H1 (cell line): Measurements from ENCODE around the gene DEDD. TPM values are rescaled to one million over a fixed set of nuclear protein-coding genes. Genes with fewer than 3 reads are reported as not detected.

Source experiments
- CTBP2 ChIP-seq: IDR thresholded peaks from 2 replicates; pipeline ENCODE4 v1.7.0; 2011; ENCODE audit warnings: borderline replicate concordance, mild to moderate bottlenecking, moderate library complexity, mixed read lengths, low read length; ENCODE audit not compliant: insufficient read depth, insufficient read length
- HDAC2 ChIP-seq, 2 experiments: fragments of 300-600 bp in 1 of 2; sonication (generic) in 1 of 2; IDR thresholded peaks; 2 replicates each; pipeline ENCODE4 v1.6.1; 2011 to 2012; ENCODE audit warnings: low read depth in 2 of 2, low read length in 2 of 2, mild to moderate bottlenecking in 2 of 2, moderate library complexity in 2 of 2, borderline replicate concordance in 1 of 2, inconsistent platforms in 1 of 2
- ZNF274 ChIP-seq: IDR thresholded peaks from 2 replicates; pipeline ENCODE4 v1.7.0; 2012; ENCODE audit warnings: low read length, borderline replicate concordance; ENCODE audit errors: extremely low read depth
- polyA plus RNA-seq, 7 experiments: library from polyadenylated mRNA; depleted of rRNA in 3 of 7; stranded (reverse) in 5 of 7; unstranded in 2 of 7; fragments of >200 nt in 5 of 7; fragments of 200-250 nt in 2 of 7; gene quantifications; 1 replicate in 5 of 7; 2 replicates in 1 of 7; 4 replicates in 1 of 7; pipeline versions ENCODE4 v1.2.1 to v1.2.3, GENCODE V29; 2011 to 2013; ENCODE audit warnings: missing spikeins in 2 of 7, mixed read lengths in 2 of 7
- total RNA-seq: library from RNA; stranded (reverse); fragmentation: NEBNext Ultra II Directional; extraction: Animal tissue kit (Norgen Biotek cat#: 25700); gene quantifications from 2 replicates; pipeline ENCODE4 v1.2.1, GENCODE V29; 2021
- TF ChIP-seq, protein P1 (sequence below): fragments of 300-600 bp; sonication (generic); IDR thresholded peaks from 2 replicates; pipeline ENCODE4 v1.7.1; 2012; ENCODE audit warnings: low read length, moderate library complexity, mild to moderate bottlenecking, inconsistent platforms; ENCODE audit not compliant: insufficient replicate concordance
- TF ChIP-seq, protein P2 (sequence below): IDR thresholded peaks from 2 replicates; pipeline ENCODE4 v1.6.1; 2011; ENCODE audit warnings: low read length, improper control_type of control experiment
- TF ChIP-seq, protein P3 (sequence below): IDR thresholded peaks from 2 replicates; pipeline ENCODE4 v1.6.1; 2011; ENCODE audit warnings: low read depth, mild to moderate bottlenecking, low read length; ENCODE audit not compliant: insufficient read depth

The DEDD gene
- total and polyA plus RNA-seq, 2 of the 8 experiments (the other 6 are each of a cell fraction or from before 2014, with no cell fraction given), result 42.6 to 55.9 TPM

DNA sequence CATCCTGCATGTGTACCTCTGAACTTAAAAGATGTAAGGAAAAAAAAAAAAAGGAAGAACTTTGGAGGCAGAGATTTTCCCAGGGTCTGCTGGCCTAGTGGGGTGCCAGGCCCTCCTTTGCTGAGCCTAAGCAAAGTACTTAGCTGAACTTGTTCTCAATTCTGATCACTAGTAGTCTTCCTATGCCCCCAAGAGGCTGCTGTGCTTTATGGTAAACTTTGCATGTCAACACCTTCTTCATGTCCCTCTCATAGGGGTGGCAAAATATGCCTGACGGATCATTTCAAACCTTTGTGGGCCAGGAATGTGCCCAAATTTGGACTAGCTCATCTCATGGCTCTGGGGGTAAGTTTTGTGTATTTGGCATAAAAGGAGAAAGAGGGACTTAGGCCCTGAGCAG is 25.4 kb upstream of the DEDD start (continued):
- TF ChIP-seq, protein P1, sequence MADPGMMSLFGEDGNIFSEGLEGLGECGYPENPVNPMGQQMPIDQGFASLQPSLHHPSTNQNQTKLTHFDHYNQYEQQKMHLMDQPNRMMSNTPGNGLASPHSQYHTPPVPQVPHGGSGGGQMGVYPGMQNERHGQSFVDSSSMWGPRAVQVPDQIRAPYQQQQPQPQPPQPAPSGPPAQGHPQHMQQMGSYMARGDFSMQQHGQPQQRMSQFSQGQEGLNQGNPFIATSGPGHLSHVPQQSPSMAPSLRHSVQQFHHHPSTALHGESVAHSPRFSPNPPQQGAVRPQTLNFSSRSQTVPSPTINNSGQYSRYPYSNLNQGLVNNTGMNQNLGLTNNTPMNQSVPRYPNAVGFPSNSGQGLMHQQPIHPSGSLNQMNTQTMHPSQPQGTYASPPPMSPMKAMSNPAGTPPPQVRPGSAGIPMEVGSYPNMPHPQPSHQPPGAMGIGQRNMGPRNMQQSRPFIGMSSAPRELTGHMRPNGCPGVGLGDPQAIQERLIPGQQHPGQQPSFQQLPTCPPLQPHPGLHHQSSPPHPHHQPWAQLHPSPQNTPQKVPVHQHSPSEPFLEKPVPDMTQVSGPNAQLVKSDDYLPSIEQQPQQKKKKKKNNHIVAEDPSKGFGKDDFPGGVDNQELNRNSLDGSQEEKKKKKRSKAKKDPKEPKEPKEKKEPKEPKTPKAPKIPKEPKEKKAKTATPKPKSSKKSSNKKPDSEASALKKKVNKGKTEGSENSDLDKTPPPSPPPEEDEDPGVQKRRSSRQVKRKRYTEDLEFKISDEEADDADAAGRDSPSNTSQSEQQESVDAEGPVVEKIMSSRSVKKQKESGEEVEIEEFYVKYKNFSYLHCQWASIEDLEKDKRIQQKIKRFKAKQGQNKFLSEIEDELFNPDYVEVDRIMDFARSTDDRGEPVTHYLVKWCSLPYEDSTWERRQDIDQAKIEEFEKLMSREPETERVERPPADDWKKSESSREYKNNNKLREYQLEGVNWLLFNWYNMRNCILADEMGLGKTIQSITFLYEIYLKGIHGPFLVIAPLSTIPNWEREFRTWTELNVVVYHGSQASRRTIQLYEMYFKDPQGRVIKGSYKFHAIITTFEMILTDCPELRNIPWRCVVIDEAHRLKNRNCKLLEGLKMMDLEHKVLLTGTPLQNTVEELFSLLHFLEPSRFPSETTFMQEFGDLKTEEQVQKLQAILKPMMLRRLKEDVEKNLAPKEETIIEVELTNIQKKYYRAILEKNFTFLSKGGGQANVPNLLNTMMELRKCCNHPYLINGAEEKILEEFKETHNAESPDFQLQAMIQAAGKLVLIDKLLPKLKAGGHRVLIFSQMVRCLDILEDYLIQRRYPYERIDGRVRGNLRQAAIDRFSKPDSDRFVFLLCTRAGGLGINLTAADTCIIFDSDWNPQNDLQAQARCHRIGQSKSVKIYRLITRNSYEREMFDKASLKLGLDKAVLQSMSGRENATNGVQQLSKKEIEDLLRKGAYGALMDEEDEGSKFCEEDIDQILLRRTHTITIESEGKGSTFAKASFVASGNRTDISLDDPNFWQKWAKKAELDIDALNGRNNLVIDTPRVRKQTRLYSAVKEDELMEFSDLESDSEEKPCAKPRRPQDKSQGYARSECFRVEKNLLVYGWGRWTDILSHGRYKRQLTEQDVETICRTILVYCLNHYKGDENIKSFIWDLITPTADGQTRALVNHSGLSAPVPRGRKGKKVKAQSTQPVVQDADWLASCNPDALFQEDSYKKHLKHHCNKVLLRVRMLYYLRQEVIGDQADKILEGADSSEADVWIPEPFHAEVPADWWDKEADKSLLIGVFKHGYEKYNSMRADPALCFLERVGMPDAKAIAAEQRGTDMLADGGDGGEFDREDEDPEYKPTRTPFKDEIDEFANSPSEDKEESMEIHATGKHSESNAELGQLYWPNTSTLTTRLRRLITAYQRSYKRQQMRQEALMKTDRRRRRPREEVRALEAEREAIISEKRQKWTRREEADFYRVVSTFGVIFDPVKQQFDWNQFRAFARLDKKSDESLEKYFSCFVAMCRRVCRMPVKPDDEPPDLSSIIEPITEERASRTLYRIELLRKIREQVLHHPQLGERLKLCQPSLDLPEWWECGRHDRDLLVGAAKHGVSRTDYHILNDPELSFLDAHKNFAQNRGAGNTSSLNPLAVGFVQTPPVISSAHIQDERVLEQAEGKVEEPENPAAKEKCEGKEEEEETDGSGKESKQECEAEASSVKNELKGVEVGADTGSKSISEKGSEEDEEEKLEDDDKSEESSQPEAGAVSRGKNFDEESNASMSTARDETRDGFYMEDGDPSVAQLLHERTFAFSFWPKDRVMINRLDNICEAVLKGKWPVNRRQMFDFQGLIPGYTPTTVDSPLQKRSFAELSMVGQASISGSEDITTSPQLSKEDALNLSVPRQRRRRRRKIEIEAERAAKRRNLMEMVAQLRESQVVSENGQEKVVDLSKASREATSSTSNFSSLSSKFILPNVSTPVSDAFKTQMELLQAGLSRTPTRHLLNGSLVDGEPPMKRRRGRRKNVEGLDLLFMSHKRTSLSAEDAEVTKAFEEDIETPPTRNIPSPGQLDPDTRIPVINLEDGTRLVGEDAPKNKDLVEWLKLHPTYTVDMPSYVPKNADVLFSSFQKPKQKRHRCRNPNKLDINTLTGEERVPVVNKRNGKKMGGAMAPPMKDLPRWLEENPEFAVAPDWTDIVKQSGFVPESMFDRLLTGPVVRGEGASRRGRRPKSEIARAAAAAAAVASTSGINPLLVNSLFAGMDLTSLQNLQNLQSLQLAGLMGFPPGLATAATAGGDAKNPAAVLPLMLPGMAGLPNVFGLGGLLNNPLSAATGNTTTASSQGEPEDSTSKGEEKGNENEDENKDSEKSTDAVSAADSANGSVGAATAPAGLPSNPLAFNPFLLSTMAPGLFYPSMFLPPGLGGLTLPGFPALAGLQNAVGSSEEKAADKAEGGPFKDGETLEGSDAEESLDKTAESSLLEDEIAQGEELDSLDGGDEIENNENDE, result no peak
- TF ChIP-seq HDAC2 (IDR thresholded peaks at IDR 0.05; ENCODE audit: borderline replicate concordance in 1 of 2, low read depth in 2 of 2, low read length in 2 of 2) (no peak), ZNF274 (no peak), CTBP2 (no peak)
- TF ChIP-seq, protein P2, sequence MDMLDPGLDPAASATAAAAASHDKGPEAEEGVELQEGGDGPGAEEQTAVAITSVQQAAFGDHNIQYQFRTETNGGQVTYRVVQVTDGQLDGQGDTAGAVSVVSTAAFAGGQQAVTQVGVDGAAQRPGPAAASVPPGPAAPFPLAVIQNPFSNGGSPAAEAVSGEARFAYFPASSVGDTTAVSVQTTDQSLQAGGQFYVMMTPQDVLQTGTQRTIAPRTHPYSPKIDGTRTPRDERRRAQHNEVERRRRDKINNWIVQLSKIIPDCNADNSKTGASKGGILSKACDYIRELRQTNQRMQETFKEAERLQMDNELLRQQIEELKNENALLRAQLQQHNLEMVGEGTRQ, result no peak
- TF ChIP-seq, protein P3, sequence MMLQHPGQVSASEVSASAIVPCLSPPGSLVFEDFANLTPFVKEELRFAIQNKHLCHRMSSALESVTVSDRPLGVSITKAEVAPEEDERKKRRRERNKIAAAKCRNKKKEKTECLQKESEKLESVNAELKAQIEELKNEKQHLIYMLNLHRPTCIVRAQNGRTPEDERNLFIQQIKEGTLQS, result no peak
